ENCODE data around the gene TIE1. TPM values are rescaled to one million over a fixed set of nuclear protein-coding genes. Genes with fewer than 3 reads are reported as not detected.

TIE1 gene
- total and polyA plus RNA-seq, 2 of the 13 experiments (the other 11 are each of a cell fraction or from before 2014, with no cell fraction given) = 0.58 to 0.84 TPM

DNA sequence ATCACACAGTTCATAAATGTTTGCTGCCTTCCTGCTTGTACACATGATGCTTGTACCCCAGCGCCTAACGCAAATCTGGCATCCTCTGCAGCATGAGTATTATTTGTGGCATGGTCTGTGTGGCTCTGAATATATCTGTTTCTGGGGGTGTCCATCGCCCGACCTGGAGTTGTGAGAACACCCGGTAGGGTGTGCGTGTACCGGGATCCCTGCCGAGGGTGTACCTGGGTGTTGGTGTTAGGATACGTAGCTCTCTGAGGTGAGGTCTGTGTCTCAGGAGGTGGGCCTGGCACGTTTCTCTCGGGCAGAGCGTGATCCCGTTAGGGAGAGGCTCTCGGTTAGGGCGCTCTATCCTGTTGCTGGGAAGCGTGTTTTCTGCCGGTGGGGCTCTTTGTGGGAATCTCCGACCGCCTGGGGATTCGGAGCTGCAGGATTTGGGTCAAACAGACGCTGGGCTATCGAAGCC is 47.6 kb downstream of the TIE1 start (continued):
- TF ChIP-seq, protein P1, sequence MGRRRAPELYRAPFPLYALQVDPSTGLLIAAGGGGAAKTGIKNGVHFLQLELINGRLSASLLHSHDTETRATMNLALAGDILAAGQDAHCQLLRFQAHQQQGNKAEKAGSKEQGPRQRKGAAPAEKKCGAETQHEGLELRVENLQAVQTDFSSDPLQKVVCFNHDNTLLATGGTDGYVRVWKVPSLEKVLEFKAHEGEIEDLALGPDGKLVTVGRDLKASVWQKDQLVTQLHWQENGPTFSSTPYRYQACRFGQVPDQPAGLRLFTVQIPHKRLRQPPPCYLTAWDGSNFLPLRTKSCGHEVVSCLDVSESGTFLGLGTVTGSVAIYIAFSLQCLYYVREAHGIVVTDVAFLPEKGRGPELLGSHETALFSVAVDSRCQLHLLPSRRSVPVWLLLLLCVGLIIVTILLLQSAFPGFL (CRISPR knock-in tag; IDR thresholded peaks at IDR 0.05) = no peak
- TF ChIP-seq ZBTB7A (CRISPR knock-in tag; IDR thresholded peaks at IDR 0.05) = 0 out of 2 replicates have a peak, but pooled peaks have one; percentile 11
- TF ChIP-seq ZFP41 (CRISPR knock-in tag; IDR thresholded peaks at IDR 0.05; ENCODE audit: borderline replicate concordance) = peak; percentile 67; the same call in 1 of the 2 replicates
- TF ChIP-seq, protein P2, sequence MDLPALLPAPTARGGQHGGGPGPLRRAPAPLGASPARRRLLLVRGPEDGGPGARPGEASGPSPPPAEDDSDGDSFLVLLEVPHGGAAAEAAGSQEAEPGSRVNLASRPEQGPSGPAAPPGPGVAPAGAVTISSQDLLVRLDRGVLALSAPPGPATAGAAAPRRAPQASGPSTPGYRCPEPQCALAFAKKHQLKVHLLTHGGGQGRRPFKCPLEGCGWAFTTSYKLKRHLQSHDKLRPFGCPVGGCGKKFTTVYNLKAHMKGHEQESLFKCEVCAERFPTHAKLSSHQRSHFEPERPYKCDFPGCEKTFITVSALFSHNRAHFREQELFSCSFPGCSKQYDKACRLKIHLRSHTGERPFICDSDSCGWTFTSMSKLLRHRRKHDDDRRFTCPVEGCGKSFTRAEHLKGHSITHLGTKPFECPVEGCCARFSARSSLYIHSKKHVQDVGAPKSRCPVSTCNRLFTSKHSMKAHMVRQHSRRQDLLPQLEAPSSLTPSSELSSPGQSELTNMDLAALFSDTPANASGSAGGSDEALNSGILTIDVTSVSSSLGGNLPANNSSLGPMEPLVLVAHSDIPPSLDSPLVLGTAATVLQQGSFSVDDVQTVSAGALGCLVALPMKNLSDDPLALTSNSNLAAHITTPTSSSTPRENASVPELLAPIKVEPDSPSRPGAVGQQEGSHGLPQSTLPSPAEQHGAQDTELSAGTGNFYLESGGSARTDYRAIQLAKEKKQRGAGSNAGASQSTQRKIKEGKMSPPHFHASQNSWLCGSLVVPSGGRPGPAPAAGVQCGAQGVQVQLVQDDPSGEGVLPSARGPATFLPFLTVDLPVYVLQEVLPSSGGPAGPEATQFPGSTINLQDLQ (CRISPR knock-in tag; IDR thresholded peaks at IDR 0.05) = no peak
- peak; percentile 4; the same call in 1 of the 2 replicates for TF ChIP-seq ZNF556 (CRISPR knock-in tag; IDR thresholded peaks at IDR 0.05; ENCODE audit: borderline replicate concordance)
- TF ChIP-seq, protein P3, sequence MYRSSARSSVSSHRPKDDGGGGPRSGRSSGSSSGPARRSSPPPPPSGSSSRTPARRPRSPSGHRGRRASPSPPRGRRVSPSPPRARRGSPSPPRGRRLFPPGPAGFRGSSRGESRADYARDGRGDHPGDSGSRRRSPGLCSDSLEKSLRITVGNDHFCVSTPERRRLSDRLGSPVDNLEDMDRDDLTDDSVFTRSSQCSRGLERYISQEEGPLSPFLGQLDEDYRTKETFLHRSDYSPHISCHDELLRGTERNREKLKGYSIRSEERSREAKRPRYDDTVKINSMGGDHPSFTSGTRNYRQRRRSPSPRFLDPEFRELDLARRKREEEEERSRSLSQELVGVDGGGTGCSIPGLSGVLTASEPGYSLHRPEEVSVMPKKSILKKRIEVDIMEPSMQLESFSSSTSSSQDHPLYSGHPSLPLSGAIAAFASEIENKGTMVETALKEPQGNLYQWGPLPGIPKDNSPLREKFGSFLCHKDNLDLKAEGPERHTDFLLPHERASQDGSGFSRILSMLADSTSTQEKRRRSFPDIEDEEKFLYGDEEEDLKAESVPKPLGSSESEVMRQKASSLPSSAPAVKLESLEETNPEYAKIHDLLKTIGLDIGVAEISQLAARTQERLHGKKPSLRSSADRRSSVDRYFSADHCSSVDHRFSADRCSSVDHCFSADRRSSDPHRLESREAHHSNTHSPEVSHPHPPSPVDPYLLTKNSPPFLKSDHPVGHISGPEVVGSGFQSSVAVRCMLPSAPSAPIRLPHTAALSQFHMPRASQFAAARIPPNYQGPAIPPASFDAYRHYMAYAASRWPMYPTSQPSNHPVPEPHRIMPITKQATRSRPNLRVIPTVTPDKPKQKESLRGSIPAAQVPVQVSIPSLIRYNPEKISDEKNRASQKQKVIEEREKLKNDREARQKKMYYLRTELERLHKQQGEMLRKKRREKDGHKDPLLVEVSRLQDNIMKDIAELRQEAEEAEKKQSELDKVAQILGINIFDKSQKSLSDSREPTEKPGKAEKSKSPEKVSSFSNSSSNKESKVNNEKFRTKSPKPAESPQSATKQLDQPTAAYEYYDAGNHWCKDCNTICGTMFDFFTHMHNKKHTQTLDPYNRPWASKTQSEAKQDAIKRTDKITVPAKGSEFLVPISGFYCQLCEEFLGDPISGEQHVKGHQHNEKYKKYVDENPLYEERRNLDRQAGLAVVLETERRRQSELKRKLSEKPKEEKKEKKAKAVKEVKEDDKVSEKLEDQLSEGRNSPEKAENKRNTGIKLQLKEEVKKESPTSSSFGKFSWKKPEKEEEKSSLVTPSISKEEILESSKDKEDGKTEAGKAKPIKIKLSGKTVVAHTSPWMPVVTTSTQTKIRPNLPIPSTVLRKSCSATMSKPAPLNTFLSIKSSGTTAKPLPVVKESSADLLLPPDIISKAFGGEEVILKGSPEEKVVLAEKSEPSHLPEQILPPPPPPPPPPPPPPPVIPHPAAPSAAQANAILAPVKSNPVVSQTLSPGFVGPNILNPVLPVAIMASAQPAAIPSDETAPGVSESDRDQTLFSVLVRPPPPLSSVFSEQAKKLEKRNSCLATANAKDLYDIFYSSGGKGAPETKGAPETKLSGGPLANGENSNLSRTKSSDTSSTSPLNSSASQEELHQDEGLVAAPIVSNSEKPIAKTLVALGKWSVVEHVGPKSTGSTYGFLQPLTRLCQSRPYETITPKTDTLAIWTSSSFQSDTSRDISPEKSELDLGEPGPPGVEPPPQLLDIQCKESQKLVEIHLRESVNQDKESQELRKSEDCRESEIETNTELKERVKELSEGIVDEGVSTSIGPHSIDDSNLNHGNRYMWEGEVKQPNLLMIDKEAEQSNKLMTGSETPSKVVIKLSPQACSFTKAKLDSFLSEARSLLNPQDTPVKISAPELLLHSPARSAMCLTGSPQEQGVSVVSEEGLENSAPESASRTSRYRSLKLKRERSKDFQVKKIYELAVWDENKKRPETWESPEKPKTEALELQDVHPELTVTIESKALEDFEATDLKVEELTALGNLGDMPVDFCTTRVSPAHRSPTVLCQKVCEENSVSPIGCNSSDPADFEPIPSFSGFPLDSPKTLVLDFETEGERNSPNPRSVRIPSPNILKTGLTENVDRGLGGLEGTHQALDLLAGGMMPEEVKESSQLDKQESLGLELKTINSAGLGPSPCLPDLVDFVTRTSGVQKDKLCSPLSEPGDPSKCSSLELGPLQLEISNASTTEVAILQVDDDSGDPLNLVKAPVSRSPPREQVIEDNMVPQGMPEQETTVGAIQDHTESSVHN (CRISPR knock-in tag; IDR thresholded peaks at IDR 0.05) = peak; percentile 80; the same call in 1 of the 2 replicates
- TF ChIP-seq, protein P4, sequence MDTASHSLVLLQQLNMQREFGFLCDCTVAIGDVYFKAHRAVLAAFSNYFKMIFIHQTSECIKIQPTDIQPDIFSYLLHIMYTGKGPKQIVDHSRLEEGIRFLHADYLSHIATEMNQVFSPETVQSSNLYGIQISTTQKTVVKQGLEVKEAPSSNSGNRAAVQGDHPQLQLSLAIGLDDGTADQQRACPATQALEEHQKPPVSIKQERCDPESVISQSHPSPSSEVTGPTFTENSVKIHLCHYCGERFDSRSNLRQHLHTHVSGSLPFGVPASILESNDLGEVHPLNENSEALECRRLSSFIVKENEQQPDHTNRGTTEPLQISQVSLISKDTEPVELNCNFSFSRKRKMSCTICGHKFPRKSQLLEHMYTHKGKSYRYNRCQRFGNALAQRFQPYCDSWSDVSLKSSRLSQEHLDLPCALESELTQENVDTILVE (CRISPR knock-in tag; IDR thresholded peaks at IDR 0.05) = no peak
- TF ChIP-seq, protein P5, sequence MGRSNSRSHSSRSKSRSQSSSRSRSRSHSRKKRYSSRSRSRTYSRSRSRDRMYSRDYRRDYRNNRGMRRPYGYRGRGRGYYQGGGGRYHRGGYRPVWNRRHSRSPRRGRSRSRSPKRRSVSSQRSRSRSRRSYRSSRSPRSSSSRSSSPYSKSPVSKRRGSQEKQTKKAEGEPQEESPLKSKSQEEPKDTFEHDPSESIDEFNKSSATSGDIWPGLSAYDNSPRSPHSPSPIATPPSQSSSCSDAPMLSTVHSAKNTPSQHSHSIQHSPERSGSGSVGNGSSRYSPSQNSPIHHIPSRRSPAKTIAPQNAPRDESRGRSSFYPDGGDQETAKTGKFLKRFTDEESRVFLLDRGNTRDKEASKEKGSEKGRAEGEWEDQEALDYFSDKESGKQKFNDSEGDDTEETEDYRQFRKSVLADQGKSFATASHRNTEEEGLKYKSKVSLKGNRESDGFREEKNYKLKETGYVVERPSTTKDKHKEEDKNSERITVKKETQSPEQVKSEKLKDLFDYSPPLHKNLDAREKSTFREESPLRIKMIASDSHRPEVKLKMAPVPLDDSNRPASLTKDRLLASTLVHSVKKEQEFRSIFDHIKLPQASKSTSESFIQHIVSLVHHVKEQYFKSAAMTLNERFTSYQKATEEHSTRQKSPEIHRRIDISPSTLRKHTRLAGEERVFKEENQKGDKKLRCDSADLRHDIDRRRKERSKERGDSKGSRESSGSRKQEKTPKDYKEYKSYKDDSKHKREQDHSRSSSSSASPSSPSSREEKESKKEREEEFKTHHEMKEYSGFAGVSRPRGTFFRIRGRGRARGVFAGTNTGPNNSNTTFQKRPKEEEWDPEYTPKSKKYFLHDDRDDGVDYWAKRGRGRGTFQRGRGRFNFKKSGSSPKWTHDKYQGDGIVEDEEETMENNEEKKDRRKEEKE (IDR thresholded peaks at IDR 0.05) = no peak
- 0 out of 2 replicates have a peak, but pooled peaks have one; percentile 22 for TF ChIP-seq DPF2 (CRISPR knock-in tag; IDR thresholded peaks at IDR 0.05; ENCODE audit: borderline replicate concordance, low read depth)
- TF ChIP-seq, protein P6, sequence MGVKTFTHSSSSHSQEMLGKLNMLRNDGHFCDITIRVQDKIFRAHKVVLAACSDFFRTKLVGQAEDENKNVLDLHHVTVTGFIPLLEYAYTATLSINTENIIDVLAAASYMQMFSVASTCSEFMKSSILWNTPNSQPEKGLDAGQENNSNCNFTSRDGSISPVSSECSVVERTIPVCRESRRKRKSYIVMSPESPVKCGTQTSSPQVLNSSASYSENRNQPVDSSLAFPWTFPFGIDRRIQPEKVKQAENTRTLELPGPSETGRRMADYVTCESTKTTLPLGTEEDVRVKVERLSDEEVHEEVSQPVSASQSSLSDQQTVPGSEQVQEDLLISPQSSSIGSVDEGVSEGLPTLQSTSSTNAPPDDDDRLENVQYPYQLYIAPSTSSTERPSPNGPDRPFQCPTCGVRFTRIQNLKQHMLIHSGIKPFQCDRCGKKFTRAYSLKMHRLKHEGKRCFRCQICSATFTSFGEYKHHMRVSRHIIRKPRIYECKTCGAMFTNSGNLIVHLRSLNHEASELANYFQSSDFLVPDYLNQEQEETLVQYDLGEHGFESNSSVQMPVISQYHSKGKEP (CRISPR knock-in tag; IDR thresholded peaks at IDR 0.05) = no peak

Data from HepG2 (cell line).